Endometrial microvascular endothelial cells (primary cell): ENCODE results near the gene ABLIM2. TPM values are rescaled to one million over a fixed set of nuclear protein-coding genes. Genes with fewer than 3 reads are reported as not detected.

Source experiments
- in situ Hi-C: cut with HindIII; loops from 2 replicates; pipeline ENCODE4 v1.10.0; 2017; ENCODE audit warnings: low sequenced_read_pairs, low pct_unique_long_range_greater_than_20kb; ENCODE audit errors: inconsistent ontology term
- total RNA-seq: library from RNA; depleted of rRNA; stranded (reverse); fragments of >200 nt; gene quantifications from one replicate; pipeline ENCODE4 v1.2.3, GENCODE V29; 2015; ENCODE audit errors: inconsistent ontology term

The ABLIM2 gene
- total RNA-seq, 1 donor from 2014 or later, result 0.46 TPM

- in situ Hi-C loops, result no loop called here
These were observed 4.4 kb upstream of the ABLIM2 start for GRCh38 chr4:8163026-8163425.

DNA sequence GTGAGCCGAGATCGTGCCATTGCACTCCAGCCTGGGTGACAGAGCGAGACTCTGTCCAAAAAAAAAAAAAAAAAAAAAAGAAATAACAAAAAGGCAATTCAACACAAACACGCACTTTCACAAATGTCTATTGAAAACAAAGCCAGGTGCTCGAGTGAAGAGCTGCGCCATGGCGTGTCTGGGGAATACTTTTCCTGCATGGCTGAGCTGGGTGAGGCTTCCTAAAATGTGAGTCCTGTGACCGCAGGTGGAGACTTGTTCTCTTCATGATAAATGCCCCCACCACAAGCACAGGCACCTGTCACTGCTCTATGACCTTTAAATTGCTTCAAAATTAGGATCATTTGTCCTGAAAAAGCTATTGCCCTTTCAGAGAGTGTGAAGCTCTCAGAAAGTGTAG, 4.0 kb upstream of the ABLIM2 start:
- in situ Hi-C loops, result no loop called here

GRCh38 chr4:8160572-8160971, 2.0 kb upstream of the ABLIM2 start:
- in situ Hi-C loops, result no loop called here

DNA sequence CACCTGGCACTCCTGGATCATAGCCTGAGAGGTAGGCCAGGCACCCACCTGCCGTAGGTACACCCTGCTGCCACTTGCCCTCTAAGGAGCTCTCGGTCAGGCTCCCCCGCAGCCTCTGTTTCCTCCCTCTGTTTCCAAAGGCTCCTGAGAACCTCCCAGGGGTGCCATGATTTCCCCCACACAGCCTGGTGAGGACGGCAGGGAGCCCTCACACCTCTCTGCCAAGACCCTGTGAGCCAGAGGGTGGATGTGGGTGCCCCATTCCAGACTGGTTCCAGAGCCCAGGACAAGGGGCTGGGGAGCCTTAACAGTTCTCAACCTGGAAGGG, 1.6 kb upstream of the ABLIM2 start:
- in situ Hi-C loops, result no loop called here

DNA sequence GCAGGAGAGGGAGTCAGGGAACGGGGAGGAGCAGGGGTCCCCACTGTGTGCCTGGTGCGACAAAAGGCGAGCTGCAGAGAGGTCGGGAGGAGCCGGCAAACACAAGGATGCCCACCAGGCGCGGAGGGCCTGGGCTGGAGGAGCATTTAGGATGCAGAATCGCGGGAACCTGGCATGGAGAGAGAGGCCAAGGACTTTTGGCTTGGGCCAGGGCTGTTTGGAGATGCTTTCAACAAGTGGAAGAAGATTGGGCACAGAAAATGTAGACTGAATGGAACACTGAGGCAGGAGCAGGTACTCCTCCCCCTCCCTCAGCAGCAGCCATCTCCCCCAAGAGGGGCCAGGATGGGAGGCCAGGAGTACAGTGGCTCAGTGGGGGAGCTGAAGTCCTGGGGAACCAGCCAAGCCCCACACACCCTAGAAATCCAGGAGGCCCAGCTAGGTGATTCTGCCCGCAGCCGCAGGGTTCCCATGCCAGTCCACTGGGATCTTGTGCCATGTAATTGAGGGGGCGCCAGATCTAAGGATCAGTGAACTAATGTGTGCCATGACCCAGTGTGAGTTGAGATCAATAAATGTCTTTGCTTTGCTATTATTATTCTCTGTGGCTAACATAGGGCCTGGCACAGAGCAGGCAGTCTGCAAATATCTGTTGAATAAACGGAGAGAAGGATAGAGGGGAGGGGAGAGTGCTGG, 1.1 kb upstream of the ABLIM2 start:
- in situ Hi-C loops, result no loop called here

DNA sequence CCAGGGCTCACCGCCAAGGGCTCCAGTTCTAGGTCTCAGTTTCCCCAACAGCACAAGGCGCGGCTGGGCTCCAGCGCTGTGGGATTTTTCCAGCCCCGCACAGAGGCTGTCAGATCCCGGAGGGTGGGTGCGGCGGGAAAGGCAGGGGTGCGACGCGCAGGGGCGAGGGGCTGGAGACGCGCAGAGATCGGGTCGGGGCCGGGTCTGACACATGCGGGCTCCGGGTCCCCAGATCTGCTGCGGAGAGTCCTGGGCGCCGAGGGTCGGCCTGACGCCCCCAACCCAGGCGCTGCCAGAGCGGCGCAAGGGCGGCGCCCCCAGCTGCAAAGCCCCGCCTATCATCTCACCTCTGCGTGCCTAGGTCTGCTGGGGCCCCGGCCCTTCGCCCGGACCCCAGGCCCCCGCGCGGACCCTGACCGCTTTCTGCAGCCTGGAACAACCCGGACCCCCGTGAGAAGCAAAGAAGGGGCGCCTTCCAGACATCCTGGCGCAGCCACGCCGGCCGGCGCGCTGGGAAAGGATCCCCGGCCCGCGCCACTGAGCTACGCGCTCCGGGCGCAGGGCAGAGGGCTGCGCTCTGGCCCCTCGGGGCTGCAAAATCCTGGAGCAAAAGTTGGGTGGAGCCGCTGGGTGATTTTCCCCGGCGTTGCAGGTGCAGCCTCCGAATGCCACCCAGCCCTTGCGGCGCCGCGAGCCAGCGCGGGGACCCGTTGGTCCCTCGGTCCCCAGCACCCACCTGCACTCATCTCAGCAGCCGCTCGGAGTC, 486 bp downstream of the ABLIM2 start:
- in situ Hi-C loops, result no loop called here

DNA sequence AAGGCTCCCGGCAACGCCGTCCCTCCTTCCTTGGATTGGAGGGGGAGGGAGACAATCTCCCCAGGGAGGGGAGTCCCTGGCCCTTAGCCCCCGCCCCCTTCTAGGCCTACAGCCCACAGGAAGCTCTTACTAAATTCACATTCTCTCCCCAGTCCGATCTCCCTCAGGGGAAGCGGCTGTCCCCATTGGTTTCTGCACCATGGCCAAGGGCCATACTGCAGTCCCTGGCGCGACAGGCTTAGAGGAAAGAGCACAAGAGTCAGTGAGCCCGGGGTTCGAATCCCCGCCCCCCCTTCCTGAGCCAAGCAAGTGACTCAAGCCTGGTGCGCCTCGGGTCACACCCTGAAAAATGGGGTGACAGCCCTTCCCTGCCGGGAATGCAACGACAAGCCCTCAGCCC, 1.1 kb downstream of the ABLIM2 start:
- in situ Hi-C loops, result no loop called here

GRCh38 chr4:8156617-8157016, 2.0 kb downstream of the ABLIM2 start:
- in situ Hi-C loops, result no loop called here

- in situ Hi-C loops, result no loop called here
These were observed 2.8 kb downstream of the ABLIM2 start for GRCh38 chr4:8155660-8156421.

GRCh38 chr4:8155048-8155447, 3.6 kb downstream of the ABLIM2 start:
- in situ Hi-C loops, result no loop called here

GRCh38 chr4:8153441-8153840, 5.2 kb downstream of the ABLIM2 start:
- in situ Hi-C loops, result no loop called here

DNA sequence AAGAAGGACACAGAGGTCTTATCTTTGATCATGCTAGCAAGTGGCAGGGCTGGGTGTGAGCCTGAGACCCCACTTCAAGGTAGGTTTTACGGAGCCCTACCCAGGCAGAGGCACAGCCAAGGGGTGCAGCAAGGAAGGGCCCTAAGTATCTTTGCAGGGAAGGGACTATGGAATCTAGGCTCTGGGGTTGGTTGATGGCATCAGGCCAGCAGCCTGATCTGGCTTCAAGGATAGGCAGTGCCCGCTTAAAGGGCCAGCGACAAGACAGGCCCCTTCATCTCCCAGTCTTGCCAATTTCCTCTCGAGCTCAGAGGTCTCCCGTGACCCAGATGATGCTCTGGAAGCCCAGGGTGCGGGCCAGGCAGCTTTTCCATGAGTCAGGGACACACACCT, 5.8 kb downstream of the ABLIM2 start:
- in situ Hi-C loops, result no loop called here

- in situ Hi-C loops, result no loop called here
These were observed 6.3 kb downstream of the ABLIM2 start for GRCh38 chr4:8152090-8152864.

GRCh38 chr4:8151165-8151650, 7.4 kb downstream of the ABLIM2 start:
- in situ Hi-C loops, result no loop called here

GRCh38 chr4:8150152-8151090, 8.2 kb downstream of the ABLIM2 start:
- in situ Hi-C loops, result no loop called here

DNA sequence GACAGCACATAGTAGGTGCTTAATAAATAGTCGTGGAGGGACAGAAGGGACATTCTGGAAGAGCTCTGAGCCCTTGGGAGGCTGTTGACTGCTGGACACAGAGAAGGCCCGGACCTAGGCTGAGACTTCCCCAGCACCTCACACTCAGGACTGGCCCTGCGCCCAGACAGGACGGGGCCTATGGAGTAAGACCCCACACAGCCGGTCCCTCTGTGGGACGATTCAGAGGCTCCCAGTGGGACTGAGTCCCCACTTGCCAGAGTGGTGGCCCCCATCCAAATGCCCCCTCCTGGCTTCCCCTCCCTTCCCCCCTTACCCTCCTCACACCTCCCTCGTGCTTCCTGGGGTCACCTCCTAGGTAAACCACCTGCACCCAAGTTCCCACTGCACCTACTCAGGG, 8.9 kb downstream of the ABLIM2 start:
- in situ Hi-C loops, result no loop called here

- in situ Hi-C loops, result no loop called here
These were observed 9.7 kb downstream of the ABLIM2 start for GRCh38 chr4:8148785-8149435.

DNA sequence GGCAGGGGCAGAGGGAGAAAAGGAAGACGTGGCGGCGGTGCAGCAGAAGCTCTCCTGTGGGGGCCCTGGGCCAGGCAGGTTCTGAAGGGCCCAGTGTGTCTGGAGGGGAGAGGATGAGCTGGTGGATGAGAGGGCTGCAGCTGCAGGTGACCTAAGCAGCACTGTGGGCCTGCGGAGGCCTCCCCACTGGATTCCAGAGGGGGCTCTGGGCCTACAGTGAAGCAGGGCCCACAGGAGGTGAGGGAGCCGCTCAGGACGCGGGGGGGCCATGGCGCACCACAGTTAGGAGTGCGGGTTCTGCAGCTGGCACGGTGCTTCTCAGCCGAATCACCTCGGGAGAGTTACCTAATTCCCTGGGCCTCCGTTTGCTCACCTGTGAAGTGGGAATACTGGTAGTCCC, 10.5 kb downstream of the ABLIM2 start:
- in situ Hi-C loops, result no loop called here
